NB4 (cell line): ENCODE measurements around the gene BNC2.
"Not testable (repeated sequence)": the region's sequence is repeated elsewhere in the genome, so short reads cannot be mapped to it uniquely, and the experiment has no call there.

ENCODE experiments used
- DNase-seq: peaks from one replicate; pipeline ENCODE4 v3.0.0; 2010; ENCODE audit warnings: low read depth
- H3K4me3 ChIP-seq: one replicate; pipeline ENCODE4 v1.5.1; 2011; ENCODE audit warnings: mild to moderate bottlenecking, low read depth, low read length, moderate library complexity
- CTCF ChIP-seq: IDR thresholded peaks from one replicate; pipeline ENCODE4 v1.5.1; 2012; ENCODE audit warnings: low read depth, low read length
- MAX ChIP-seq: IDR thresholded peaks from 2 replicates; pipeline ENCODE4 v1.6.1; 2011; ENCODE audit warnings: low read depth, low read length
- MYC ChIP-seq: IDR thresholded peaks from 2 replicates; pipeline ENCODE4 v1.6.1; 2011; ENCODE audit warnings: low read depth, low read length
- POLR2A ChIP-seq: IDR thresholded peaks from 2 replicates; pipeline ENCODE4 v1.6.1; 2011; ENCODE audit warnings: mild to moderate bottlenecking; ENCODE audit not compliant: insufficient read length; ENCODE audit errors: extremely low read depth

BNC2 gene

GRCh38 chr9:16441791-16442190, 428.7 kb downstream of the BNC2 start:
- no peak overlapping the region for H3K4me3 ChIP-seq
- no peak for DNase-seq
- TF ChIP-seq MAX, result no peak
- TF ChIP-seq POLR2A, result no peak
- TF ChIP-seq CTCF, result no peak
- no peak for TF ChIP-seq MYC

GRCh38 chr9:16438831-16439230, 431.6 kb downstream of the BNC2 start:
- DNase-seq, H3K4me3 ChIP-seq: not testable (repeated sequence)

- H3K4me3 ChIP-seq, result no peak overlapping the region
- no peak for DNase-seq
- TF ChIP-seq POLR2A, result no peak
- no peak for TF ChIP-seq CTCF
Observed at GRCh38 chr9:16436545-16436944, 433.9 kb downstream of the BNC2 start.

- H3K4me3 ChIP-seq, result no peak overlapping the region
- no peak for DNase-seq
- TF ChIP-seq POLR2A (no peak), CTCF (no peak), MYC (no peak), MAX (no peak)
Observed at GRCh38 chr9:16434526-16434925, 435.9 kb downstream of the BNC2 start.

- H3K4me3 ChIP-seq, result no peak overlapping the region
- TF ChIP-seq MAX (no peak), POLR2A (no peak), MYC (no peak), CTCF (no peak)
Observed at GRCh38 chr9:16433494-16433893, 437.0 kb downstream of the BNC2 start.

GRCh38 chr9:16431666-16432392, 438.6 kb downstream of the BNC2 start:
- TF ChIP-seq MAX (no peak), POLR2A (no peak), MYC (no peak), CTCF (no peak)
- no peak overlapping the region for H3K4me3 ChIP-seq
- no peak for DNase-seq

More at GRCh38 chr9:16433494-16433893, 437.0 kb downstream of the BNC2 start:
- DNase-seq, result no peak
